ENCODE data around the gene TOM1L2. TPM values are rescaled to one million over a fixed set of nuclear protein-coding genes. Genes with fewer than 3 reads are reported as not detected.

TOM1L2 gene
- total RNA-seq, 1 experiment from 2014 or later, result 34.2 TPM

DNA sequence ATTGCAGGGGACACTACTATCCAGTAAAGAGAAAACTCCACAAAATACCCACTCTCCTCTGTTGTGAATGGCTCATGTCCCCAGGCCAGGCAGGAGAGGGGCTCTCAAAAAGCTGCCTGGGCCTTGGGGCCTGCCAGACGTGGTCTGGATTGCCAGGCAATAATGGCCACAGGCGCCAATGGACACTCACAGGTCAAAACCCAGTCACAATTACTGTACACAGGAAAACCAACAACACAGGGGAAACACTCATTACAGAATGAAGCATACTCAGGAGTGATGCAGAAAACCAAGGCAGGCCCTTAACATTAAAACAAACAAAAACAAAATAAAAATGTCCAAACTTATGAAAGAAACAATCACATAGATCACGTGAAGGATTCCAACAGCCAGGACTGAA lies 100.3 kb downstream of the TOM1L2 start:
- POLR2A ChIA-PET, result no interaction called here
- H3K36me3 Mint-ChIP-seq (ENCODE audit: insufficient read depth, unreplicated experiment), result peaks cover 30% of the 10 kb centered on the region
- BruUV-seq (replicated peaks), result no TSS peak
- intact Hi-C loops (cut with micrococcal nuclease), result no loop called here
- DNase-seq (ENCODE audit: unreplicated experiment), result no peak
- TF ChIP-seq, protein P1, sequence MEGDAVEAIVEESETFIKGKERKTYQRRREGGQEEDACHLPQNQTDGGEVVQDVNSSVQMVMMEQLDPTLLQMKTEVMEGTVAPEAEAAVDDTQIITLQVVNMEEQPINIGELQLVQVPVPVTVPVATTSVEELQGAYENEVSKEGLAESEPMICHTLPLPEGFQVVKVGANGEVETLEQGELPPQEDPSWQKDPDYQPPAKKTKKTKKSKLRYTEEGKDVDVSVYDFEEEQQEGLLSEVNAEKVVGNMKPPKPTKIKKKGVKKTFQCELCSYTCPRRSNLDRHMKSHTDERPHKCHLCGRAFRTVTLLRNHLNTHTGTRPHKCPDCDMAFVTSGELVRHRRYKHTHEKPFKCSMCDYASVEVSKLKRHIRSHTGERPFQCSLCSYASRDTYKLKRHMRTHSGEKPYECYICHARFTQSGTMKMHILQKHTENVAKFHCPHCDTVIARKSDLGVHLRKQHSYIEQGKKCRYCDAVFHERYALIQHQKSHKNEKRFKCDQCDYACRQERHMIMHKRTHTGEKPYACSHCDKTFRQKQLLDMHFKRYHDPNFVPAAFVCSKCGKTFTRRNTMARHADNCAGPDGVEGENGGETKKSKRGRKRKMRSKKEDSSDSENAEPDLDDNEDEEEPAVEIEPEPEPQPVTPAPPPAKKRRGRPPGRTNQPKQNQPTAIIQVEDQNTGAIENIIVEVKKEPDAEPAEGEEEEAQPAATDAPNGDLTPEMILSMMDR (IDR thresholded peaks at IDR 0.05; ENCODE audit: unreplicated experiment), result no peak
- CTCF ChIA-PET, result no interaction called here
- no peak overlapping the region for H3K4me3 Mint-ChIP-seq (ENCODE audit: unreplicated experiment)
- no peaks in the 10 kb centered on the region for H3K9me3 Mint-ChIP-seq (ENCODE audit: unreplicated experiment)
- H3K27me3 Mint-ChIP-seq (ENCODE audit: insufficient read depth, unreplicated experiment), result no peaks in the 10 kb centered on the region
- H3K27ac Mint-ChIP-seq (ENCODE audit: low read depth, unreplicated experiment), result peak overlapping the region; percentile 24
- peaks cover 5% of the 10 kb centered on the region for H3K4me1 Mint-ChIP-seq (ENCODE audit: insufficient read depth, unreplicated experiment)

DNA sequence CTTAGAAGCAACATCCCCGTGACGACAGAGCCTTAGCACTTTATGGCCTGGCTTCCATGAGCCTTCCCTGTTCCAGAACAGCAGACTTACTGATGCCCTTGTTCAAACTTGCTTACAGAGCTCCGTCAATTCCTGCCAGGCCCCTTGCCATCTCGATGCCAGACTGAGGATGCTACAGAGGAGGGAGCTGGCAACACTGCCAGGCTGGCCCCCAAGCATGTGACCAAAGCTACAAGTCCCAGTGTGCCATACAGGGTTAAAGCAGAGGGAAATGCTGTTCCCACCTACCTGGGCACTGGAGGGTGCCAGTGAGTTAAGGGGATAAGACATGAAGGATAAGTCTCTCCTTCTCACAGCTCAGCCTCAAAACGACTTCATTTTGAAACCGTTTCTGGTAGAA lies 102.0 kb downstream of the TOM1L2 start:
- ChIA-PET POLR2A (interaction anchor here (1.1 kb wide), 1 partner anchor 21 kb away, joined by 3 read pairs; no protein-coding TSS in a partner anchor), CTCF (interaction anchor here (0.6 to 0.8 kb wide), 3 partner anchors 9 to 198 kb away, joined by 3 to 6 read pairs (median 3); no protein-coding TSS in a partner anchor)
- intact Hi-C loops (cut with micrococcal nuclease), result no loop called here
- DNase-seq (ENCODE audit: unreplicated experiment), result no peak
- H3K9me3 Mint-ChIP-seq (ENCODE audit: unreplicated experiment), result no peaks in the 10 kb centered on the region
- H3K27ac Mint-ChIP-seq (ENCODE audit: low read depth, unreplicated experiment), result no peak overlapping the region
- H3K4me1 Mint-ChIP-seq (ENCODE audit: insufficient read depth, unreplicated experiment), result peaks cover 5% of the 10 kb centered on the region
- TF ChIP-seq, protein P1 (IDR thresholded peaks at IDR 0.05; ENCODE audit: unreplicated experiment), result no peak
- no TSS peak for BruUV-seq (replicated peaks)
- H3K27me3 Mint-ChIP-seq (ENCODE audit: insufficient read depth, unreplicated experiment), result no peaks in the 10 kb centered on the region
- no peak overlapping the region for H3K4me3 Mint-ChIP-seq (ENCODE audit: unreplicated experiment)
- H3K36me3 Mint-ChIP-seq (ENCODE audit: insufficient read depth, unreplicated experiment), result peaks cover 35% of the 10 kb centered on the region

DNA sequence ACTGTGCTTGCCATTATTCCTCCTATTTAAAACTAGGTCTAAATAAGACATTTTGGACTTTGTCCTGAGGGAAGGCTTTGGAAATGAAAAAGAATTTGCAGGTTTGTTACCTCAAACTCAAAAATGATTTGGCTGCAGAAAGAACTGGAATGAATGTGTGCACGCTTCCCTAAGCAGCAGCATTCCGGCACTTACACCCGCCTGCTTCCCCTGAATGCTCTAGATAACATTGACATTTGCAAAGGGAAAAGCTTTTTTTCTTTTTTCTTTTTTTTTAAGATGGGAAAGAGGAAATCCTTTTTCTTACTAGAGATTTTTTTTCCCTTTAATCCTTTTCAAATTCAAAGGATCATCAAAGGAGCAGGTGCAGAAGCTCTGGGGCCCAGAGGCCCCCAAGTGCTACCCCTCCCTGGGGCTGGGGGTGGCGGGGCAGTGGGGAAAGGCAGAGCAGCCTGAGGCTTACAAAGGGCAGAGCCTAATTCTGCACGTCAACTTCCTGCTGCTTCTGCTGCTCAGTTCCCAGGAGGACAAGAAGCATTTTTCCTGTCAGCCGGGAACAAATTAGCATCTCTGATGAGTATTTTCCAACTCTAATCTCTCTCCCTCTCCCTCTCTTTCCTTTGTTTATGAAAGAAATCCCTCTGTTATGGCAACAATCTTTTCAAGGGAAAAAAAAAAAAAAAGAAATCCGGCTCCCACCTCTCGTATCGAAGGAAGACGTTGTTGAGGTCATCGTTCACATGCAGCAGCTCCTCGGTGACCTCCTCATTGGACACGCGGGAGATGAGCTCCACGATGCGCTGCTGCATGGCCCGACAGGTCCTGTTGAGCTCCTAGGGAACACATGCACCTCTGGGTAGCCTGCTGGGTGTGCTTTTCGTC lies 103.3 kb downstream of the TOM1L2 start:
- no peak for DNase-seq (ENCODE audit: unreplicated experiment)
- no TSS peak for BruUV-seq (replicated peaks)
- ChIA-PET POLR2A (no interaction called here), CTCF (interaction anchor here (0.6 kb wide), 1 partner anchor 22 kb away, joined by 3 read pairs; no protein-coding TSS in a partner anchor)
- H3K27ac Mint-ChIP-seq (ENCODE audit: low read depth, unreplicated experiment), result no peak overlapping the region
- TF ChIP-seq, protein P1 (IDR thresholded peaks at IDR 0.05; ENCODE audit: unreplicated experiment), result no peak
- H3K27me3 Mint-ChIP-seq (ENCODE audit: insufficient read depth, unreplicated experiment), result no peaks in the 10 kb centered on the region
- H3K36me3 Mint-ChIP-seq (ENCODE audit: insufficient read depth, unreplicated experiment), result peaks cover 44% of the 10 kb centered on the region
- H3K4me1 Mint-ChIP-seq (ENCODE audit: insufficient read depth, unreplicated experiment), result peaks cover 5% of the 10 kb centered on the region
- no peaks in the 10 kb centered on the region for H3K9me3 Mint-ChIP-seq (ENCODE audit: unreplicated experiment)
- H3K4me3 Mint-ChIP-seq (ENCODE audit: unreplicated experiment), result no peak overlapping the region
- intact Hi-C loops (cut with micrococcal nuclease), result no loop called here

DNA sequence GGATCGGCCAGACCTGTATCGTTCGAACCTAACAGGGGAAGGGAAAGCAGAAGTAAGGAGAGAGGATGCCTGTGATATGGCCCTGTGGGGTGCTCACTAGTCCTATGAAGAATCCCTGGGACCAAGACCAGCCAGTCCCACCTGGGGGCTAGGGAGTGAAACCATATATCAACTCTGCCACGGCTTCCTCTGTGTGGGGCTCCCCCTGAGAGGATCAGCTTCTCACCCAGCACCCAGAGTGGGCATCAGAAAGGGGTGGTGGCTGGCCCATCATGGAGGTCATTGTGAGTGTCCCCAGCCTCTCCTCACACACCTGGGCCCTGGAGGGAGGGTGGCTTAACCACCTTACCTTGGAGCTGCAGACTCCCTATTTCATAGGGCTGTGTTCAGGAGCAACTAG lies 105.3 kb downstream of the TOM1L2 start:
- TF ChIP-seq, protein P1 (IDR thresholded peaks at IDR 0.05; ENCODE audit: unreplicated experiment), result no peak
- Mint-ChIP-seq H3K4me1 (ENCODE audit: insufficient read depth, unreplicated experiment) (peaks cover 5% of the 10 kb centered on the region), H3K27me3 (ENCODE audit: insufficient read depth, unreplicated experiment) (no peaks in the 10 kb centered on the region), H3K9me3 (ENCODE audit: unreplicated experiment) (no peaks in the 10 kb centered on the region), H3K36me3 (ENCODE audit: insufficient read depth, unreplicated experiment) (peaks cover 44% of the 10 kb centered on the region), H3K4me3 (ENCODE audit: unreplicated experiment) (no peak overlapping the region), H3K27ac (ENCODE audit: low read depth, unreplicated experiment) (no peak overlapping the region)
- no peak for DNase-seq (ENCODE audit: unreplicated experiment)
- POLR2A ChIA-PET, result interaction anchor here (0.6 kb wide), 1 partner anchor 16 kb away, joined by 3 read pairs; no protein-coding TSS in a partner anchor
- CTCF ChIA-PET, result interaction anchor here (0.8 to 1.1 kb wide), 2 partner anchors 44 to 224 kb away, joined by 3 read pairs; no protein-coding TSS in a partner anchor
- intact Hi-C loops (cut with micrococcal nuclease), result no loop called here
- BruUV-seq (replicated peaks), result no TSS peak

All from MCF 10A (cell line).